SU-DHL-6 (cell line): Measurements from ENCODE around the gene PIGK.

Experiments used
- H2AFZ ChIP-seq: fragments of 200-600 bp; sonication (generic); 2 replicates; pipeline ENCODE4 v1.6.1; 2014; ENCODE audit warnings: low read depth, mild to moderate bottlenecking, moderate library complexity, mixed read lengths, antibody characterized with exemption, low read length; ENCODE audit not compliant: severe bottlenecking
- H3F3A ChIP-seq: fragments of 200-600 bp; shearing (Covaris generic); 2 replicates; pipeline ENCODE4 v1.6.0; 2016; ENCODE audit warnings: antibody characterized with exemption, mild to moderate bottlenecking; ENCODE audit not compliant: insufficient read depth
- H3K27ac ChIP-seq: fragments of 200-600 bp; sonication (generic); 2 replicates; pipeline ENCODE4 v1.5.1; 2016; ENCODE audit warnings: low read depth, mild to moderate bottlenecking, low read length, moderate library complexity, mixed read lengths
- H3K27me3 ChIP-seq: fragments of 200-600 bp; sonication (generic), shearing (Covaris generic); 2 replicates; pipeline ENCODE4 v1.6.0; 2014; ENCODE audit warnings: mild to moderate bottlenecking, low read length
- H3K36me3 ChIP-seq: fragments of 200-600 bp; sonication (generic); 2 replicates; pipeline ENCODE4 v1.6.1; 2014; ENCODE audit warnings: mild to moderate bottlenecking, low read length, mixed read lengths
- H3K4me2 ChIP-seq: fragments of 300-600, 200-600 bp; shearing (Covaris generic), sonication (generic); 2 replicates; pipeline ENCODE4 v1.6.0; 2014; ENCODE audit warnings: low read length, low read depth, mild to moderate bottlenecking; ENCODE audit not compliant: poor library complexity, severe bottlenecking
- H3K4me3 ChIP-seq: fragments of 200-600 bp; sonication (generic); 2 replicates; pipeline ENCODE4 v1.5.1; 2014; ENCODE audit warnings: antibody characterized with exemption, low read length, mild to moderate bottlenecking, mixed read lengths; ENCODE audit not compliant: insufficient read depth, poor library complexity, severe bottlenecking
- H3K79me2 ChIP-seq: fragments of 200-600 bp; sonication (generic); 2 replicates; pipeline ENCODE4 v1.6.1; 2014; ENCODE audit warnings: mild to moderate bottlenecking, low read length, moderate library complexity; ENCODE audit not compliant: insufficient read depth
- H3K9ac ChIP-seq: fragments of 200-600 bp; sonication (generic); 2 replicates; pipeline ENCODE4 v1.7.0; 2014; ENCODE audit warnings: mild to moderate bottlenecking, low read length
- H3K9me2 ChIP-seq: fragments of 200-600 bp; sonication (generic); replicated peaks from 2 replicates; pipeline ENCODE4 v1.6.1; 2014; ENCODE audit warnings: low read length; ENCODE audit not compliant: insufficient read depth
- H3K9me3 ChIP-seq: fragments of 200-600 bp; sonication (generic); 2 replicates; pipeline ENCODE4 v1.6.1; 2014; ENCODE audit warnings: low read length, mixed read lengths; ENCODE audit not compliant: insufficient read depth
- H4K20me1 ChIP-seq: fragments of 200-600 bp; sonication (generic); 2 replicates; pipeline ENCODE4 v1.6.1; 2014; ENCODE audit warnings: low read depth, mild to moderate bottlenecking, antibody characterized with exemption, low read length, moderate library complexity, mixed read lengths
- CTCF ChIP-seq: fragments of 200-600 bp; sonication (generic); IDR thresholded peaks from one replicate; pipeline ENCODE4 v1.5.1; 2017; ENCODE audit warnings: antibody characterized with exemption, mild to moderate bottlenecking, low read length, moderate library complexity; ENCODE audit not compliant: insufficient read depth, poor library complexity, severe bottlenecking
- EZH2phosphoT487 ChIP-seq: fragments of 200-600 bp; sonication (generic), shearing (Covaris generic); conservative IDR thresholded peaks from 2 replicates; pipeline ENCODE4 v1.6.1; 2018; ENCODE audit warnings: mild to moderate bottlenecking, antibody characterized with exemption, low read length, moderate library complexity, mixed read lengths

The PIGK gene

GRCh38 chr1:77156214-77156613 lies 63.0 kb downstream of the PIGK start:
- Histone ChIP-seq H3K9me2 (no peaks in the 10 kb centered on the region), H3K9me3 (no peaks in the 10 kb centered on the region), H3K36me3 (peaks cover 6% of the 10 kb centered on the region; the same call in 1 of the 2 replicates), H3K4me2 (no peak overlapping the region), H3K4me3 (no peak overlapping the region), H4K20me1 (no peaks in the 10 kb centered on the region), H3K27ac (no peak overlapping the region), H2AFZ (no peak overlapping the region), H3K9ac (no peak overlapping the region), H3F3A (no peaks in the 10 kb centered on the region), H3K79me2 (no peaks in the 10 kb centered on the region), H3K27me3 (no peaks in the 10 kb centered on the region)
- no peak for TF ChIP-seq EZH2phosphoT487
- TF ChIP-seq CTCF = no peak

DNA sequence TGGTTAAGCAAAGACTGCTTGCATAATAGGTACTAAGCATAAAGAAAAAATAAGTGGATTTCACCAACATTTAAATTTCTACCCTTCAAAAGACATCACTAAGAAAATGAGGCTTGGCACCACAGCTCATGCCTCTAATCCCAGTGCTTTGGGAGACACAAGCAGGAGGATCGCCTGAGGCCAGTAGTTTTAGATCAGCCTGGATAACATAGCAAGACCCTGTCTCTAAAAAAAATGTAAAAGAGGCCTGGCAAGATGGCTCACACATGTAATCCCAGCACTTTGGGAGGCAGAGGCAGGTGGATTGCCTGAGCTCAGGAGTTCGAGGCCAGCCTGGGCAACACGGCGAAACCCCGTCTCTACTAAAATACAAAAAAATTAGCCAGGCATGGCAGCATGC lies 73.0 kb downstream of the PIGK start:
- Histone ChIP-seq H3K9me3 (no peaks in the 10 kb centered on the region), H3K27me3 (no peaks in the 10 kb centered on the region), H3K4me2 (no peak overlapping the region), H4K20me1 (no peaks in the 10 kb centered on the region; the same call in 1 of the 2 replicates), H3K9me2 (no peaks in the 10 kb centered on the region), H3K27ac (no peak overlapping the region), H3K79me2 (no peaks in the 10 kb centered on the region), H3F3A (peaks cover 4% of the 10 kb centered on the region; the same call in 1 of the 2 replicates), H3K36me3 (no peaks in the 10 kb centered on the region), H3K4me3 (no peak overlapping the region), H3K9ac (no peak overlapping the region), H2AFZ (no peak overlapping the region)
- TF ChIP-seq EZH2phosphoT487 = no peak
- no peak for TF ChIP-seq CTCF

DNA sequence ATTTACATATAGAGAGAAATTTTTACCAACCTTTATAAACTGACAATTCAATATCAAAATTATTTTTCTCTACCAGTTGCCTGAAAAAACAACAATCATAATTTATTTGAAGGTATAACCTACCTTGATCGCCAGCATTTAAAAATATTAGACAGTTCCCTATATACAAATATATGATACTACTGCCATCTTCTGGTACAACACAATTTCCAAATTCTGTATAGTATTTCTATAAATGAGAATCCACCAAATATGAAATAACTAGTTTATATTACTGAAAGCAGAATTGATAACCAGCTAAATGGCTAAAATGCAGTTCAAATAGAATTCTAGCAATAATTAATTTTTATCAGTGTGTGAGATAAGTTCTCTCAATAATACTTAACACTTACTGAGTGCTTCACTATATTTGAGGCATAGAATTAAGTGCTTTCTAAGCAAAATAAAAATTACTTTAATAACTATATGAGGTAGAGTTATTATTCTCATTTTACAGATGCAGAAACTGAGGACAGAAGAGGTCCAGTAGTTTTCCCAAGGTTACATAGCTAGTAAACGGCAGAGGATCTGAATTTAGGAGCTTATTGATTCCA lies 75.6 kb downstream of the PIGK start:
- H3K9me2 ChIP-seq = no peaks in the 10 kb centered on the region
- no peak overlapping the region for H3K27ac ChIP-seq
- H3K9me3 ChIP-seq = no peaks in the 10 kb centered on the region
- no peak overlapping the region for H2AFZ ChIP-seq
- no peak overlapping the region for H3K9ac ChIP-seq
- no peak for TF ChIP-seq CTCF
- no peak for TF ChIP-seq EZH2phosphoT487
- H3K79me2 ChIP-seq = no peaks in the 10 kb centered on the region
- H3K36me3 ChIP-seq = no peaks in the 10 kb centered on the region
- H4K20me1 ChIP-seq = no peaks in the 10 kb centered on the region; the same call in 1 of the 2 replicates
- no peak overlapping the region for H3K4me2 ChIP-seq
- H3F3A ChIP-seq = peaks cover 4% of the 10 kb centered on the region; the same call in 1 of the 2 replicates
- no peaks in the 10 kb centered on the region for H3K27me3 ChIP-seq
- no peak overlapping the region for H3K4me3 ChIP-seq
